ENCODE measurements around the gene DOCK9.
A peak's percentile ranks its signal among the peaks of the same experiment; 100 is the strongest.

The DOCK9 gene

GRCh38 chr13:98977568-98978265, at the start of gene DOCK9:
TSS of gene DOCK9 (minus strand) at chr13:98978064. CDS start at chr13:98977909, 155 bp downstream.
- no peak for DNase-seq

GRCh38 chr13:99027260-99027659, 49.4 kb upstream of the DOCK9 start:
- no peak for DNase-seq

- DNase-seq: no peak
Observed at GRCh38 chr13:99022941-99023340, 45.1 kb upstream of the DOCK9 start.

GRCh38 chr13:99018418-99019180, 40.7 kb upstream of the DOCK9 start:
- no peak for DNase-seq

- no peak for DNase-seq
Observed at GRCh38 chr13:99015606-99016490, 38.0 kb upstream of the DOCK9 start.

GRCh38 chr13:99014522-99014921, 36.7 kb upstream of the DOCK9 start:
- DNase-seq: no peak

- DNase-seq: no peak
Observed at GRCh38 chr13:99013951-99014350, 36.1 kb upstream of the DOCK9 start.

GRCh38 chr13:99012539-99012938, 34.7 kb upstream of the DOCK9 start:
- DNase-seq: no peak

- no peak for DNase-seq
Observed at GRCh38 chr13:99009987-99010551, 32.2 kb upstream of the DOCK9 start.

- DNase-seq: no peak
Observed at GRCh38 chr13:99008577-99008976, 30.7 kb upstream of the DOCK9 start.

- no peak for DNase-seq
Observed at GRCh38 chr13:99007414-99007986, 29.6 kb upstream of the DOCK9 start.

- DNase-seq: no peak
Observed at GRCh38 chr13:99005609-99006008, 27.7 kb upstream of the DOCK9 start.

GRCh38 chr13:99004978-99005377, 27.1 kb upstream of the DOCK9 start:
- no peak for DNase-seq

GRCh38 chr13:99003851-99004471, 26.1 kb upstream of the DOCK9 start:
- no peak for DNase-seq

- no peak for DNase-seq
Observed at GRCh38 chr13:99003186-99003585, 25.3 kb upstream of the DOCK9 start.

- no peak for DNase-seq
Observed at GRCh38 chr13:99002172-99002710, 24.4 kb upstream of the DOCK9 start.

GRCh38 chr13:99000137-99000536, 22.3 kb upstream of the DOCK9 start:
- no peak for DNase-seq

GRCh38 chr13:98999639-98999952, 21.7 kb upstream of the DOCK9 start:
- no peak for DNase-seq

- DNase-seq: peak; percentile 23 to 62
Observed at GRCh38 chr13:98998831-98999638, 21.2 kb upstream of the DOCK9 start.

- no peak for DNase-seq
Observed at GRCh38 chr13:98997738-98998641, 20.1 kb upstream of the DOCK9 start.

Measured in CD4-positive, alpha-beta T cell treated with Interleukin-4 for 1 hour (primary cell).